GM19025 (cell line): ENCODE results near the gene ZBTB33.

Experiments
- ATAC-seq: cut with Tn5 transposase; IDR thresholded peaks from one replicate; pipeline ENCODE4 v1.9.1; 2021; ENCODE audit warnings: mild to moderate bottlenecking, low read depth, moderate library complexity; ENCODE audit not compliant: unreplicated experiment

The ZBTB33 gene

DNA sequence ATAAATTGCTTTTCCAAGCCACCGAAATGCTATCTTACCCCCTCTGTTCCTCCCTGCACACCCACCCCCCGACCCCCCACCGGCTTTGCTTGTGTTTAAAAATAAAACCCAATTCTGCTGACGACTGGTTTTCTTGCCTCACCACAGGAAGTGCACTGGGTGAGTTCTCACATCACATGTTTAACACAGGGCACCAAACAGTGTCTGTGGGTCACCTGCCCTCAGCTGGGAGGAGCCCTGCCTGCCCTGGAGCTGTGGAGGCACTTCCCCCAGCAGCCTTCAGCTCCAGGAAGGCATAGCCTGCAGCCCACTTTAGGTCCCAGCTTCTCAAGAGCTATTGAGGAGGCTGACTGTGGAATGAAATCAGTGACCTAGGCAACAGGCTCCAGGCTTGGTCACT lies 51.8 kb downstream of the ZBTB33 start:
- ATAC-seq = peak; percentile 96

DNA sequence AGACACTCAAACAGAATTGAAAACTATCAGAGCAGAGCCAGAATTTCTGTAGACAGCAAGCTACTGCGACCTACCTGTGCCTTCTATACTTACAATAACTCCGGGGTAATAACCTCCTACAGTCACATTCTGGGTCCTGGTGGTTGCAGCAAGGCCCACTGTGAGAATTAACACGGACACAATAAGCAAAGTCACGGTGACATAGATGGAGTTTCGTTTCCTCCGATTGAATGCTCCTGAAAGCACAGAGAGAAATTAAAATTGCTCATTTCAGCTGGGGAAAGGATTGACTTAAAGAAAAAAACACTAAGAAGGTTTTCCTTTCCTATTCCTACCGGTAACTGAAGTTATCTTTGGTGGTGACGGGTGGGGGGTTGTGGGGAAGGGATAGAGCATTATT lies 53.6 kb downstream of the ZBTB33 start:
- no peak for ATAC-seq

DNA sequence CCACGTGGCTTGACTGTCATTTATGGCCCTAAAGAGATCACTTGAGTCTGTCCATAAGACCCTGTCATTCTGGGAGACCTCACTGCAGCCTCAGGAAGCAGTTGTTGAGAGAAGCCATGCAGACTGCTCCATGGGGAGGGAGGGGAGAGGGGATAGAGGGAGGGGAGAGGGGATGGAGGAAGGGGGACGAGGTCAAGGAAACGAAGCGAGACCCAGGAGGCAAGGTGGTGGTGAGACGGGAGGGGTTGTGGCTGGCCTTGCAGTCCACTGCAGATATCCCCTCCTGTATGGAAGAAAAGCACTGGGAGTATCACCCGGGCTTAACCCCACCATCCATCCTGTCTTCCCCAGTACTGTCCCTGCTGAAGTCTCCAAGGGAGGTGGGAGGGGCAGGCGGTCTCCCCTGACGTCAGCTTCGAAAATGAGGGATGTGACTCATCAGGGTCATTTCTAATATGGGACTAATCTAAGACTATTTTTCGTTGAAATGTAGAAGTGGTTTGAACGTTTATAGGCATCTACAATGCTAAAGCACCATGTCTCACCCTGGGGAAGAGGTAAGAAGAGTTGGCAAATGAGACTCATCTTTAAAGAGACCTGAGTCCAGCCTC lies 55.0 kb downstream of the ZBTB33 start:
- ATAC-seq = no peak

DNA sequence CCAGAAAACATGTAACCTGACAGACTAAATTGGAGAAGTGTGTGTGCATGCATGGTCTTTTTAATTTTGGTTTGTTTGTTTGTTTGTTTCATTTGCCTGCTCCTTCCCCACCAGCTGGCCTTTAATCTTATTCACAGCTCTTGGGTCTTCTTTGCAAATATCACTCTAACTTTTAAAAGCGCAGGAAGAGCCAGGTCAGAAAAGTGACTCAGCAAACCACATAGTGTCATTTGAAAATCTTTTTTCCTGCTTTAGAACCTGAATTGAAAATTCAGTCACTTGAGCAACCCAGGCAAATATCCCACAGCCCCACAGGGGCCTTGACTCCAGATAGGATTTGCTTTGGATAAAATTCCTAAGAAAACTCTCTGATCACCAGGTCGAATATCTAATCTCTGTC lies 56.0 kb downstream of the ZBTB33 start:
- no peak for ATAC-seq
